ENCODE results near the gene BBIP1. TPM values are rescaled to one million over a fixed set of nuclear protein-coding genes. Genes with fewer than 3 reads are reported as not detected.

Gene BBIP1
- total RNA-seq, 4 donors from 2014 or later, result 19.6 to 32.2 (median 21.9) TPM

- no peak for TF ChIP-seq CTCF (IDR thresholded peaks at IDR 0.05)
- no peak for DNase-seq (ENCODE audit: low spot score)
- ATAC-seq (ENCODE audit: low FRiP score), result no peak
Observed at GRCh38 chr10:110914431-110914830, 4.5 kb downstream of the BBIP1 start.

GRCh38 chr10:110912374-110912773 lies 6.6 kb downstream of the BBIP1 start:
- DNase-seq (ENCODE audit: low spot score) (no peak), ATAC-seq (ENCODE audit: low FRiP score) (no peak)
- no peak for TF ChIP-seq CTCF (IDR thresholded peaks at IDR 0.05)

- no peak for TF ChIP-seq CTCF (IDR thresholded peaks at IDR 0.05)
- ATAC-seq (ENCODE audit: low FRiP score), result no peak
- no peak for DNase-seq (ENCODE audit: low spot score)
Observed at GRCh38 chr10:110910138-110910537, 8.8 kb downstream of the BBIP1 start.

GRCh38 chr10:110903280-110904278 lies 15.4 kb downstream of the BBIP1 start:
- DNase-seq (ENCODE audit: low spot score) (no peak), ATAC-seq (ENCODE audit: low FRiP score) (no peak)
- no peak for TF ChIP-seq CTCF (IDR thresholded peaks at IDR 0.05)

GRCh38 chr10:110901954-110902819 lies 16.8 kb downstream of the BBIP1 start:
- no peak for DNase-seq (ENCODE audit: low spot score)
- no peak for TF ChIP-seq CTCF (IDR thresholded peaks at IDR 0.05)
- ATAC-seq (ENCODE audit: low FRiP score), result peak; percentile 90

DNA sequence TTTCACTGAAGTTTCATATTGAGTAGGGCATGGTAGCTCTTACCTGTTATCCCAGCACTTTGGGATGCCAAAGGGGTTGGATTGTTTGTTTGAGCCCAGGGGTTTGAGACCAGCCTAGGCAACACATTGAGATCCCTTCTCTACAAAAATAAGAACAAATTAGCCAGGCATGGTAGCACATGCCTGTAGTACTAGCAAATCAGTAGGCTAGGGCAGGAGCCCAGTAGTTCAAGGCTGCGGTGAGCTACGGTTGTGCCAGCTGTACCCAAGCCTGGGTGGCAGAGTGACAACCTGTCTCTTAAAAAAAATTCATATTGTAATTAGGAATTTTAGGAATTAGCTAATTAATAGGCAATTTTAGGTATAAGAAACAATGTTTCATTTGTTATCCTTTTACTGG lies 18.0 kb downstream of the BBIP1 start:
- no peak for TF ChIP-seq CTCF (IDR thresholded peaks at IDR 0.05)
- ATAC-seq (ENCODE audit: low FRiP score) (no peak), DNase-seq (ENCODE audit: low spot score) (no peak)
